Omental fat pad (tissue), 4 donors: ENCODE data around the gene ZNF384. TPM values are rescaled to one million over a fixed set of nuclear protein-coding genes. Genes with fewer than 3 reads are reported as not detected.

Source experiments
- ATAC-seq: fragments of 150-250 bp; one replicate; pipeline ENCODE4 v1.9.1; 2016; ENCODE audit warnings: mild to moderate bottlenecking, moderate library complexity; ENCODE audit not compliant: low FRiP score
- DNase-seq: peaks from one replicate; pipeline ENCODE4 v3.0.0-alpha.2; 2019; ENCODE audit warnings: low spot score
- total RNA-seq, 4 donors: library from RNA; depleted of rRNA; stranded (reverse); fragments of >200 nt; gene quantifications; one replicate each; pipeline ENCODE4 v1.1.0, GENCODE V29; 2016
- TF ChIP-seq, protein P1 (sequence below), 3 donors: fragments of 450-650 bp; IDR thresholded peaks; one replicate each; pipeline ENCODE4 v1.5.1; 2016 to 2017; ENCODE audit warnings: antibody characterized with exemption in 3 of 3, mild to moderate bottlenecking in 3 of 3, moderate library complexity in 2 of 3

The ZNF384 gene
- total RNA-seq, 4 donors from 2014 or later = 28.1 to 36.7 (median 34.6) TPM

DNA sequence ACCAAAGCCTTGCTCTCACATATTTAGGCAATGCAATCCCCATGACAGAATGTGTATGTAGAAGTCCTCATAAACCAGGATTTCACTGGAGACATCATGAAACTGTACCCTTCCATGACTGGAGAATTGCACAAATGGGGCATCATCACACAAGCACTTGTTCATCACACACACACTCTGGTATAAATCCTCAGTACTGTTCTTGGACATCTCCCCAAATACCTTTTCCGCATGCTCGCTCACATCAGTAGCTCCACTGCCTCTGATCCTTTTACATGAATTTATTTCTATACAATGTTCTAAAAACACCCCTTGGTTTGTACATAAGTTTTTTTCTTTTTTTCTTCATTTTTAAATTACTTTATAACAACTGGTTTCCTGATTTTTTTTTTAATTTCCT, 23.0 kb downstream of the ZNF384 start:
- DNase-seq (no peak), ATAC-seq (no peak)
- TF ChIP-seq, protein P1, sequence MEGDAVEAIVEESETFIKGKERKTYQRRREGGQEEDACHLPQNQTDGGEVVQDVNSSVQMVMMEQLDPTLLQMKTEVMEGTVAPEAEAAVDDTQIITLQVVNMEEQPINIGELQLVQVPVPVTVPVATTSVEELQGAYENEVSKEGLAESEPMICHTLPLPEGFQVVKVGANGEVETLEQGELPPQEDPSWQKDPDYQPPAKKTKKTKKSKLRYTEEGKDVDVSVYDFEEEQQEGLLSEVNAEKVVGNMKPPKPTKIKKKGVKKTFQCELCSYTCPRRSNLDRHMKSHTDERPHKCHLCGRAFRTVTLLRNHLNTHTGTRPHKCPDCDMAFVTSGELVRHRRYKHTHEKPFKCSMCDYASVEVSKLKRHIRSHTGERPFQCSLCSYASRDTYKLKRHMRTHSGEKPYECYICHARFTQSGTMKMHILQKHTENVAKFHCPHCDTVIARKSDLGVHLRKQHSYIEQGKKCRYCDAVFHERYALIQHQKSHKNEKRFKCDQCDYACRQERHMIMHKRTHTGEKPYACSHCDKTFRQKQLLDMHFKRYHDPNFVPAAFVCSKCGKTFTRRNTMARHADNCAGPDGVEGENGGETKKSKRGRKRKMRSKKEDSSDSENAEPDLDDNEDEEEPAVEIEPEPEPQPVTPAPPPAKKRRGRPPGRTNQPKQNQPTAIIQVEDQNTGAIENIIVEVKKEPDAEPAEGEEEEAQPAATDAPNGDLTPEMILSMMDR (IDR thresholded peaks at IDR 0.05) = no peak

DNA sequence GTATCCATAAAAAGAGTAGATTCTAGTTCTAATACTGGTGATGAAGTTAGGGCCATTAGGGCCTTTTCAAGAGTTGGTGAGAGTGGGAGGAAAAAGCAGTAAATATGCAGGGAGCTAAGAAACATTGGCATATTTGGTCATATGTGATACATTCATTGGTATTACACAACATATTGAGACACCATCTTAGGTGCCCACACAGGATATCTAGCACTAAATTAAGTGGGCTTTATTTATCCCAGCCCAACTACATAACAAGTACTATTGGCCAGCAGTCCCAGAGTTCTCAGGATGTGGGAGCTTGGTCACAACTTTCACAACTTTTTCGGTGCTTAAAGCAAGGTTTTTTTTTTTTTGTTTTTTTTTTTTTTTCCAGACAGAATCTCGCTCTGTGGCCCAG, 24.3 kb downstream of the ZNF384 start:
- TF ChIP-seq, protein P1 (IDR thresholded peaks at IDR 0.05) = no peak
- no peak for ATAC-seq
- DNase-seq = no peak

DNA sequence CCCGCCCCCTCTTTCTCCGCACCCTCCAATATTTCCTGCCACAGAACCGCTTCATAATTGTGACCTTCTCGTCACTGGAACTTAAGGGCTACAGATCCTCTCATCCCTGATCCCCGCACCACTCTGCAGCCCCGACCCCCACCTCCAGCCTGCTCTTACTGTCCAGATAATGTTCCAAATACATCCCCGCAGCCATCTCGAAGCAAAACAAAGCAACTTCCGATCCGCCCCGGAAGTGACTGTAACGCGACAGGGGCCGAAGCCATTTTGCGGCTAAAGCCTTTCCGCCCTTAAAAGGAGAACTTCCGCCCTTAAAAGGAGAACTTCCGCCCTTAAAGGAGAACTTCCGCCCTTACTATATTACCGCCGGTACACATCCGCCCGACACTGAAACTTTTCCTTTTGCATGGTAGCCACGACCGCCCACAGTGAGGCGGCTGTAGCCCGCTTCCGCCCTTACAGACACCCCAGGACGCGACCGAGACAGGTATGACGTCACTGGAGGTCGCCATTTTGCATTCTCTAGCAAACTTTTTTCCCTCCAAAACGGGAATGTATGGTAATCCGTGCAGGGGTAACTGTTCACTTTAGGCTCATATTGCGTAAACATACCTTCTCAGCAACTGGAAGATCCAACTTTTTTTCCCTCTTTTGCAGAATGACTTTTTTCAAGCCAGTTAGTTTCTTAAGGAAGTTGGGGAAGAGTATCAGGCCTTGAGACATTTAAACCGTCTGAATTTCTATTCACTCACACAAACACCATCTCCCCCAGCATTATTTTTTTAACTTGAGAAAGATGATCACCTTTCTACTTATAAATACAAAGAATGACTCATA, 26.1 kb downstream of the ZNF384 start, which contains the start of gene ING4:
ING4 (minus strand) TSS at position 214 of the 837 bp plus-strand sequence; CDS start at position 196, 18 bp downstream.
- DNase-seq (peak; percentile 93), ATAC-seq (peak; percentile 99)
- TF ChIP-seq, protein P1 (IDR thresholded peaks at IDR 0.05) = no peak

DNA sequence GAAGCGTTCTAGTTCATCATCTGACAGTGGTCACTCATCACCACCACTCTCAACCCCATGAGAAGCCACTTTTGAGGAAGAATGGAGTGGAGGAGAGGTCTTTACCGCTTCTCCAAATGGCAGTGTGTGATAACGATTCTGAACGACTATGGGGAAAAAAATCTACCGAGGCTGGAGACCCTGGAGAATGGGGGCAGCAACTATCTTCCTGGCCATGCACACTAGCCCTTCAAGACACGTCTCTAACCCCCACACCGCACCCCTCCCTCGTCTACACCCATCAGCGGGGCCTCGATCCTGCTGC, 26.6 kb downstream of the ZNF384 start:
- no peak for DNase-seq
- TF ChIP-seq, protein P1 (IDR thresholded peaks at IDR 0.05) = no peak
- ATAC-seq = peak; percentile 57

DNA sequence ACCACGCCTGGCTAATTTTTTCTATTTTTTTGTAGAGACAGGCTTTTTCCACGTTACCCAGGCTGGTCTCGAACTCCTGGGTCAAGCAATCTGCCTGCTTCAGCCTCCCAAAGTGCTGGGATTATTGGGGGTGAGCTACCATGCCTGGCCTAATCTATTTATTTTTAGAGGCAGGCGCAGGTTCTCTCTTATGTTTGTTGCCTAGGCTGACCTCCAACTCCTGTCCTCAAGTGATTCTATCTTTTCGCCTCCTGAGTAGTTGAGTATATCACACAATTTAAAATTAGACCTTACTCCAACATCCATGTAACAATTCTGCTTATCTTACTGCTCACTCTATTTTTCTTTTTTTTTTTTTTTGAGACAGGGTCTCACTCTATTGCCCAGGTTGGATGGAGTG, 35.2 kb downstream of the ZNF384 start:
- TF ChIP-seq, protein P1 (IDR thresholded peaks at IDR 0.05) = no peak
- no peak for ATAC-seq
- no peak for DNase-seq

DNA sequence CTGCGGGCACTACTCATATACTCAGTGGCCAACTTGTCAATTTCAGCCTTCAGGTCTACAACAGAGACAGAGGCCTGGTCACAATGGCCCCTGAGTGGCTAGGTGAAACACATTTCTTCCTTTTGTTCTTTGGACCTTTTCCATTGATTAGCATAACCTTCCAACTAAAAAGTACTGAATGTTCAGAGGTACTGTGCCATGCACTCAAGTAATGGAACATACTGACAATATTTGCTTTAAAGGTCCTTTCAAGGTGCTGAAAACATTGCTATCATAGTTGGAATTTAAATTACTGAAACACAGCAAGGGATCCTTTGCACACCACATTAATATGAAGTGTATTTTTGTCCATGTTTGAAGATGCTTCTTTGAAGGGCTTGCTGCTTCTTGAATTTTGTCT, 35.8 kb downstream of the ZNF384 start:
- DNase-seq (no peak), ATAC-seq (no peak)
- TF ChIP-seq, protein P1 (IDR thresholded peaks at IDR 0.05) = no peak

DNA sequence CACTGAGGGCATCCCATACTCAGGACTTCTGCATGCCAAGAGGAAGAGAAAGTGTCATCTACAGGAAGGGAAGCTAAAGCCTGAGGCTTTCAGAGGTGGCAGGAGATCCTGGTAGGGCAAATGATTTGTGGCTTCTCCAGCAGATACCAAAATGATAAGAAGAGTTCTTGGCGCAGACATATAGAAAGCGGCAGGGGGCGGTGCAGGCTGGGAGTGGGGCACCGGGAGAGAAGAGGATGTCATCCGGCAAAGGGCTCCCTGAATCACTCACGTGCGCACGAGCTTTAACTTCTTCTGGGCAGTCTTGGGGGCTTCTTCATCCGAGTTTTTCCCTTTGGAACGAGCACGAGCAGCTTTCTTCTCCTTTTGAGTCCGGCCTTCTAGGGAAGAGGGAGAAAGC, 36.8 kb downstream of the ZNF384 start:
- ATAC-seq (no peak), DNase-seq (no peak)
- TF ChIP-seq, protein P1 (IDR thresholded peaks at IDR 0.05) = no peak
